Measurements from ENCODE around the gene THEMIS.

DNA sequence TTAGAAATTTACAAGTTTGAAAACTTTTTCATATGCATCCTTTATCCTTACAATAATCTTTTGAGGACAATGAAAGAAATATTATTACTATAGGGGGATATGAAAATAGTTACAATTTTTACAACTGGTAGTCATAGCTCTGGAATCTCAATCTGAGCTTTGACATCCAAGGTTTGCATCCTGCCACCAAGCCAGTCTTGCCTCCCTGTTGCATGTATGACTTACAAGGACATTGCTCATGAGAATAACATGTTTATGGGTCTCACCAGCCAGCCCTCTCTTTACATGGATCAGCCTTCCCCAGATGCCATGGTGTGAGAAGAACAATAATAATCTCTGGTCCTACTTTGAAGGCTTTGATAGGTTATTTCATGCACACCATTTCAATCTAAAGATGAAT lies 67.5 kb downstream of the THEMIS start:
- TF ChIP-seq, protein P1, sequence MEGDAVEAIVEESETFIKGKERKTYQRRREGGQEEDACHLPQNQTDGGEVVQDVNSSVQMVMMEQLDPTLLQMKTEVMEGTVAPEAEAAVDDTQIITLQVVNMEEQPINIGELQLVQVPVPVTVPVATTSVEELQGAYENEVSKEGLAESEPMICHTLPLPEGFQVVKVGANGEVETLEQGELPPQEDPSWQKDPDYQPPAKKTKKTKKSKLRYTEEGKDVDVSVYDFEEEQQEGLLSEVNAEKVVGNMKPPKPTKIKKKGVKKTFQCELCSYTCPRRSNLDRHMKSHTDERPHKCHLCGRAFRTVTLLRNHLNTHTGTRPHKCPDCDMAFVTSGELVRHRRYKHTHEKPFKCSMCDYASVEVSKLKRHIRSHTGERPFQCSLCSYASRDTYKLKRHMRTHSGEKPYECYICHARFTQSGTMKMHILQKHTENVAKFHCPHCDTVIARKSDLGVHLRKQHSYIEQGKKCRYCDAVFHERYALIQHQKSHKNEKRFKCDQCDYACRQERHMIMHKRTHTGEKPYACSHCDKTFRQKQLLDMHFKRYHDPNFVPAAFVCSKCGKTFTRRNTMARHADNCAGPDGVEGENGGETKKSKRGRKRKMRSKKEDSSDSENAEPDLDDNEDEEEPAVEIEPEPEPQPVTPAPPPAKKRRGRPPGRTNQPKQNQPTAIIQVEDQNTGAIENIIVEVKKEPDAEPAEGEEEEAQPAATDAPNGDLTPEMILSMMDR (IDR thresholded peaks at IDR 0.05 in 2 of 3, conservative IDR thresholded peaks at IDR 0.05 in 1 of 3; ENCODE audit: control insufficient read depth in 2 of 3, extremely low read depth in 1 of 3, insufficient read depth in 1 of 3, low read depth in 3 of 3, low read length in 3 of 3), result no peak
- TF ChIP-seq EP300 (IDR thresholded peaks at IDR 0.05; ENCODE audit: borderline replicate concordance in 1 of 2, control insufficient read depth in 1 of 2, low read depth in 2 of 2, low read length in 2 of 2) (no peak), RAD21 (IDR thresholded peaks at IDR 0.05; ENCODE audit: insufficient read depth, low read depth, low read length) (no peak), ETV6 (conservative IDR thresholded peaks at IDR 0.05 in 1 of 2, IDR thresholded peaks at IDR 0.05 in 1 of 2; ENCODE audit: borderline replicate concordance in 1 of 2, low read depth in 1 of 2) (no peak), TCF7 (IDR thresholded peaks at IDR 0.05; ENCODE audit: borderline replicate concordance) (no peak), POLR2AphosphoS5 (IDR thresholded peaks at IDR 0.05; ENCODE audit: low read length) (no peak), POLR2A (IDR thresholded peaks at IDR 0.05; ENCODE audit: low read depth, low read length) (no peak), CREB1 (IDR thresholded peaks at IDR 0.05; ENCODE audit: low read depth) (no peak), HDAC6 (IDR thresholded peaks at IDR 0.05; ENCODE audit: unreplicated experiment) (no peak), REST (IDR thresholded peaks at IDR 0.05; ENCODE audit: low read depth, low read length) (no peak), HDAC2 (IDR thresholded peaks at IDR 0.05) (no peak), MXI1 (IDR thresholded peaks at IDR 0.05; ENCODE audit: low read depth, low read length) (no peak), ZBTB33 (IDR thresholded peaks at IDR 0.05) (no peak), BHLHE40 (IDR thresholded peaks at IDR 0.05; ENCODE audit: borderline replicate concordance in 1 of 2, low read depth in 2 of 2, low read length in 1 of 2) (no peak)

All from GM12878 (cell line).